Stomach (tissue), 9 donors: ENCODE results near the gene CDC34. TPM values are rescaled to one million over a fixed set of nuclear protein-coding genes. Genes with fewer than 3 reads are reported as not detected.

Experiments
- DNase-seq, 2 donors: peaks; one replicate each; pipeline versions ENCODE4 v3.0.0 to v3.0.0-alpha.2; 2013 to 2019
- H3K27ac ChIP-seq, 5 donors: fragments of 200-600 bp in 4 of 5; sonication (generic) in 4 of 5; one replicate each; pipeline ENCODE4 v1.5.1; 2013 to 2019; ENCODE audit warnings: mild to moderate bottlenecking in 1 of 5, moderate library complexity in 1 of 5
- H3K27me3 ChIP-seq, 3 donors: fragments of 200-600 bp; sonication (generic); one replicate each; pipeline ENCODE4 v1.5.1; 2017 to 2019; ENCODE audit warnings: mixed run types in 1 of 3
- H3K36me3 ChIP-seq, 4 donors: fragments of 200-600 bp; sonication (generic); 1 replicate in 3 of 4; 2 replicates in 1 of 4; pipeline ENCODE4 v1.5.1; 2016 to 2019
- H3K4me1 ChIP-seq, 4 donors: fragments of 200-600 bp; sonication (generic); one replicate each; pipeline ENCODE4 v1.5.1; 2016 to 2019
- H3K4me3 ChIP-seq, 4 donors: fragments of 200-600 bp; sonication (generic) in 3 of 4; one replicate each; pipeline ENCODE4 v1.5.1; 2016 to 2019; ENCODE audit warnings: mild to moderate bottlenecking in 1 of 4
- H3K9me3 ChIP-seq, 4 donors: fragments of 200-600 bp; sonication (generic); one replicate each; pipeline ENCODE4 v1.5.1; 2016 to 2019
- EP300 ChIP-seq: sonication (generic); formaldehyde crosslinking; IDR thresholded peaks from one replicate; pipeline ENCODE4 v1.6.1; 2017; ENCODE audit warnings: antibody characterized with exemption
- POLR2A ChIP-seq, 4 donors: fragments of 450-650 bp; IDR thresholded peaks; one replicate each; pipeline ENCODE4 v1.6.1; 2016; ENCODE audit warnings: antibody characterized with exemption in 4 of 4, control low read depth in 2 of 4, mild to moderate bottlenecking in 1 of 4, moderate library complexity in 1 of 4
- POLR2AphosphoS5 ChIP-seq, 3 donors: sonication (generic); formaldehyde crosslinking; IDR thresholded peaks; one replicate each; pipeline ENCODE4 v1.6.1; 2016; ENCODE audit warnings: antibody characterized with exemption in 3 of 3
- WGBS, 5 donors: extraction: QIAGEN DNeasy Blood & Tissue Kit in 3 of 5; methylation state at CpG; one replicate each; pipeline versions ENCODE4 v1.1.5 to v1.1.7; 2013 to 2018; 5-methylcytosine and 5-hydroxymethylcytosine counted together
- intact Hi-C: fragments of 100-400 bp; cut with DNase I; formaldehyde crosslinking; loops from one replicate; pipeline ENCODE4 v1.15.1; 2023; ENCODE audit warnings: low total_unique reads
- polyA plus RNA-seq, 3 donors: library from polyadenylated mRNA; stranded (reverse); fragments of 200-250 nt; gene quantifications; one replicate each; pipeline ENCODE4 v1.2.3, GENCODE V29; 2013
- total RNA-seq, 5 donors: library from RNA; depleted of rRNA; stranded (reverse); fragments of >200 nt; gene quantifications; one replicate each; pipeline versions ENCODE4 v1.1.0 to v1.2.3, GENCODE V29; 2014 to 2016
- TF ChIP-seq, protein P1 (sequence below), 7 experiments: fragments of 450-650 bp in 4 of 7; fragments of 200-600 bp in 3 of 7; sonication (generic) in 3 of 7; IDR thresholded peaks; one replicate each; pipeline ENCODE4 v1.5.1; 2016 to 2019; ENCODE audit warnings: antibody characterized with exemption in 7 of 7, control low read depth in 2 of 7, mild to moderate bottlenecking in 1 of 7
- donor health status: healthy with polysubstance abuse.
- donor health status: Bipolar disorder and iron deficiency.
- donor health status: healthy.

The CDC34 gene
- total and polyA plus RNA-seq, 8 donors, result 26.1 to 503 (median 76.7) TPM

GRCh38 chr19:524062-524674 lies 7.4 kb upstream of the CDC34 start:
- Histone ChIP-seq H3K4me3 (no peak overlapping the region), H3K36me3 (peaks cover 0 to 11% (median 9%) of the 10 kb centered on the region in 4 donors), H3K4me1 (no peaks in the 10 kb centered on the region), H3K27ac (no peak overlapping the region), H3K27me3 (peaks cover 0 to 29% (median 12%) of the 10 kb centered on the region in 3 donors), H3K9me3 (no peaks in the 10 kb centered on the region)
- no peak for DNase-seq
- 65 to 76% (median 69%) methylated on average over 24 to 29 of the region's 29 CpGs for WGBS, 5 donors
- intact Hi-C loops, result no loop called here
- TF ChIP-seq POLR2A (IDR thresholded peaks at IDR 0.05) (no peak), EP300 (no peak), POLR2AphosphoS5 (IDR thresholded peaks at IDR 0.05) (no peak)
- TF ChIP-seq, protein P1, sequence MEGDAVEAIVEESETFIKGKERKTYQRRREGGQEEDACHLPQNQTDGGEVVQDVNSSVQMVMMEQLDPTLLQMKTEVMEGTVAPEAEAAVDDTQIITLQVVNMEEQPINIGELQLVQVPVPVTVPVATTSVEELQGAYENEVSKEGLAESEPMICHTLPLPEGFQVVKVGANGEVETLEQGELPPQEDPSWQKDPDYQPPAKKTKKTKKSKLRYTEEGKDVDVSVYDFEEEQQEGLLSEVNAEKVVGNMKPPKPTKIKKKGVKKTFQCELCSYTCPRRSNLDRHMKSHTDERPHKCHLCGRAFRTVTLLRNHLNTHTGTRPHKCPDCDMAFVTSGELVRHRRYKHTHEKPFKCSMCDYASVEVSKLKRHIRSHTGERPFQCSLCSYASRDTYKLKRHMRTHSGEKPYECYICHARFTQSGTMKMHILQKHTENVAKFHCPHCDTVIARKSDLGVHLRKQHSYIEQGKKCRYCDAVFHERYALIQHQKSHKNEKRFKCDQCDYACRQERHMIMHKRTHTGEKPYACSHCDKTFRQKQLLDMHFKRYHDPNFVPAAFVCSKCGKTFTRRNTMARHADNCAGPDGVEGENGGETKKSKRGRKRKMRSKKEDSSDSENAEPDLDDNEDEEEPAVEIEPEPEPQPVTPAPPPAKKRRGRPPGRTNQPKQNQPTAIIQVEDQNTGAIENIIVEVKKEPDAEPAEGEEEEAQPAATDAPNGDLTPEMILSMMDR (IDR thresholded peaks at IDR 0.05), result no peak

GRCh38 chr19:525029-525428 lies 6.5 kb upstream of the CDC34 start:
- Histone ChIP-seq H3K9me3 (no peaks in the 10 kb centered on the region), H3K36me3 (peaks cover 0 to 3% (median under 1%) of the 10 kb centered on the region in 4 donors), H3K4me1 (no peaks in the 10 kb centered on the region), H3K27ac (no peak overlapping the region), H3K27me3 (peaks cover 0 to 29% (median 12%) of the 10 kb centered on the region in 3 donors), H3K4me3 (no peak overlapping the region)
- DNase-seq, result no peak
- TF ChIP-seq POLR2AphosphoS5 (IDR thresholded peaks at IDR 0.05), result no peak
- intact Hi-C loops, result no loop called here
- WGBS, 5 donors, result 70 to 75% (median 71%) methylated on average over 10 to 18 of the region's 18 CpGs

DNA sequence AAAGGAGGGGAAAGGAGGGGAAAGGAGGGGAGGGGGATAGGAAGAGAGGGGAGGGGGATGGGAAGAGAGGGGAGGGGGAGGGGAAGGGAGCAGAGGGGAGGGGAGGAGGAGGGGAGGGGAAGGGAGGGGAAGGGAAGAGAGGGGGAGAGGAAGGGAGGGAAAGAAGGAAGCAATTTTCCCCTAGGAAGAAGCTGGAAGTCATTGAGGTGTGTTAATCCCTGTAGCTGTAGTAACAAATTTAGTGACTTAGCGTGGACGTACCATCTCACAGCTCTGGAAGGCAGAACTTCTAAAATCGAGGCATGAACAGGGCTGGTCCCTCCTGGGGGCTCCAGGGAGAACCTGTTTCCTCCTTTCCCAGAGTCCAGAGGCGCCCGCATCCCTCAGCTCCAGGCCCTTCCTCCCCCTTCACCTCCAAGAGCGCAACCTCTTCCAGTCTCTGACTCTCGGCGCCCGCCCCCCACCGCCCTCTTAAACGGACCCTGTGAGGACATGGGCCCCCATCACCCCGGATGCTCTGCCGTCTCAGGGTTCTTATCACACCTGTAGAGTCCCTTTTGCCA lies 5.6 kb upstream of the CDC34 start:
- H3K27ac ChIP-seq, result no peak overlapping the region
- peaks cover 3 to 9% (median 7%) of the 10 kb centered on the region in 4 donors for H3K4me1 ChIP-seq
- TF ChIP-seq POLR2A (IDR thresholded peaks at IDR 0.05) (no peak), POLR2AphosphoS5 (IDR thresholded peaks at IDR 0.05) (no peak), EP300 (no peak)
- TF ChIP-seq, protein P1 (IDR thresholded peaks at IDR 0.05), result no peak
- 42 to 52% (median 47%) methylated on average over 13 of the region's 13 CpGs for WGBS, 5 donors
- H3K9me3 ChIP-seq, result no peaks in the 10 kb centered on the region
- peaks cover 0 to 29% (median 12%) of the 10 kb centered on the region in 3 donors for H3K27me3 ChIP-seq
- intact Hi-C loops, result no loop called here
- no peaks in the 10 kb centered on the region for H3K36me3 ChIP-seq
- no peak for DNase-seq
- no peak overlapping the region for H3K4me3 ChIP-seq

GRCh38 chr19:530134-531008 lies 1.2 kb upstream of the CDC34 start:
- 57 to 63% (median 59%) methylated on average over 38 of the region's 38 CpGs for WGBS, 5 donors
- peaks cover 0 to 23% (median 5%) of the 10 kb centered on the region in 3 donors for H3K27me3 ChIP-seq
- TF ChIP-seq POLR2AphosphoS5 (IDR thresholded peaks at IDR 0.05), result no peak
- TF ChIP-seq, protein P1 (IDR thresholded peaks at IDR 0.05), result no peak
- TF ChIP-seq POLR2A (IDR thresholded peaks at IDR 0.05), result no peak
- no peak for TF ChIP-seq EP300
- H3K4me3 ChIP-seq, result peak overlapping the region; percentile 97 to 100 (median 99)
- peak overlapping the region; percentile 92 to 99 (median 96) for H3K27ac ChIP-seq
- peaks cover 24 to 42% (median 38%) of the 10 kb centered on the region in 4 donors for H3K4me1 ChIP-seq
- peaks cover 0 to 6% (median 2%) of the 10 kb centered on the region in 4 donors for H3K36me3 ChIP-seq
- intact Hi-C loops, result no loop called here
- DNase-seq, result no peak
- no peaks in the 10 kb centered on the region for H3K9me3 ChIP-seq
